ENCODE results near the gene PA2G4.

DNA sequence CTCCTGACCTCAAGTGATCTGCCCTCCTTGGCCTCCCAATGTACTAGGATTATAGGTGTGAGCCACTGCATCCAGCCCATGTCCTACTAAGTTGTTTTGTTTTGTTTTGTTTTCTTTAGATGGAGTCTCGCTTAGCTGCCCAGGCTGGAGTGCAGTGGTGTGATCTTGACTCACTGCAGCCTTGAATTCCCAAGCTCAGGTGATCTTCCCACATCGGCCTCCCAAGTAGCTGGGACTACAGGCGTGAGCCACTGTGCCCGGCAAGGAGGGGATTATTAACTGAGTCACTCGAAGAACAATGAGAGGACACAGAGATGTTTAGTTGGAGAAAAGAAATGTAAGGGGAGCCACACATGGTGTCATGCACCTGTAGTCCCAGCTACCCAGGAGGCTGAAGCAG, 42.4 kb upstream of the PA2G4 start:
- TF ChIP-seq, protein P1, sequence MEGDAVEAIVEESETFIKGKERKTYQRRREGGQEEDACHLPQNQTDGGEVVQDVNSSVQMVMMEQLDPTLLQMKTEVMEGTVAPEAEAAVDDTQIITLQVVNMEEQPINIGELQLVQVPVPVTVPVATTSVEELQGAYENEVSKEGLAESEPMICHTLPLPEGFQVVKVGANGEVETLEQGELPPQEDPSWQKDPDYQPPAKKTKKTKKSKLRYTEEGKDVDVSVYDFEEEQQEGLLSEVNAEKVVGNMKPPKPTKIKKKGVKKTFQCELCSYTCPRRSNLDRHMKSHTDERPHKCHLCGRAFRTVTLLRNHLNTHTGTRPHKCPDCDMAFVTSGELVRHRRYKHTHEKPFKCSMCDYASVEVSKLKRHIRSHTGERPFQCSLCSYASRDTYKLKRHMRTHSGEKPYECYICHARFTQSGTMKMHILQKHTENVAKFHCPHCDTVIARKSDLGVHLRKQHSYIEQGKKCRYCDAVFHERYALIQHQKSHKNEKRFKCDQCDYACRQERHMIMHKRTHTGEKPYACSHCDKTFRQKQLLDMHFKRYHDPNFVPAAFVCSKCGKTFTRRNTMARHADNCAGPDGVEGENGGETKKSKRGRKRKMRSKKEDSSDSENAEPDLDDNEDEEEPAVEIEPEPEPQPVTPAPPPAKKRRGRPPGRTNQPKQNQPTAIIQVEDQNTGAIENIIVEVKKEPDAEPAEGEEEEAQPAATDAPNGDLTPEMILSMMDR (IDR thresholded peaks at IDR 0.05), result no peak
- no peak for TF ChIP-seq POLR2A (IDR thresholded peaks at IDR 0.05)

All from thyroid gland (tissue), 4 donors.